Measurements from ENCODE around the gene AMMECR1. TPM values are rescaled to one million over a fixed set of nuclear protein-coding genes. Genes with fewer than 3 reads are reported as not detected.

AMMECR1 gene
- total and polyA plus RNA-seq, 2 of the 13 experiments (the other 11 are each of a cell fraction or from before 2014, with no cell fraction given) = 3.1 to 7.5 TPM

DNA sequence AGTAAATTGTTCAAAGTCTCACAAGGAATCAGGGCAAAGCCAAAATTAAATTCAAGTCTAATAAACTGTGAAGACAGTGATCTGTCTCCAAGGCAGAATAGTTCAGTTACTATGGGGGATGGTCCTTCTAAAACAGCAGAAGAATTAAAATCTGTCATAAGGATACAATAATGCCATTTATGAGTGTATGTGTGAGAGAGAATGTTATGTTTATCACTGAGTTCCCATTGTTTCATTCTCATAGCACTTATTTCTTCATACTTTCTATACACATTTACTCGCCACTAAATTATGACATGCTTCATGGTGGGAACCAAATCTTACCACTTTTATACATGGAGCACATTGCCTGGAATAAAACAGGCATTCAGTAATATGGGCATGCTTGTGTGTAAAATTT is 102.5 kb downstream of the AMMECR1 start:
- Histone ChIP-seq H3K27me3 (ENCODE audit: control insufficient read depth in 1 of 2, insufficient read depth in 2 of 2, low read length in 2 of 2) (no peaks in the 10 kb centered on the region), H3K9me3 (ENCODE audit: low read length) (no peaks in the 10 kb centered on the region), H3K4me1 (ENCODE audit: insufficient read depth, low read length) (no peaks in the 10 kb centered on the region), H3K4me2 (ENCODE audit: low read depth, low read length) (no peak overlapping the region), H3K36me3 (replicated peaks in 1 of 2; ENCODE audit: control insufficient read depth in 1 of 2, insufficient read depth in 2 of 2, low read length in 2 of 2) (no peaks in the 10 kb centered on the region), H2AFZ (ENCODE audit: low read length) (no peak overlapping the region), H3K9ac (ENCODE audit: insufficient read depth, low read depth, low read length) (no peak overlapping the region), H4K20me1 (ENCODE audit: insufficient read depth, low read length) (no peaks in the 10 kb centered on the region), H3K79me2 (ENCODE audit: insufficient read depth, low read length) (no peaks in the 10 kb centered on the region), H3K27ac (ENCODE audit: extremely low read length, insufficient read depth, low read length) (no peak overlapping the region), H3K4me3 (replicated peaks in 1 of 3; ENCODE audit: insufficient read depth in 1 of 3, low read depth in 2 of 3, low read length in 3 of 3) (no peak overlapping the region)
- DNase-seq (ENCODE audit: low spot score) (no peak), FAIRE-seq (no peak), ATAC-seq (no peak)
- TF ChIP-seq, protein P1, sequence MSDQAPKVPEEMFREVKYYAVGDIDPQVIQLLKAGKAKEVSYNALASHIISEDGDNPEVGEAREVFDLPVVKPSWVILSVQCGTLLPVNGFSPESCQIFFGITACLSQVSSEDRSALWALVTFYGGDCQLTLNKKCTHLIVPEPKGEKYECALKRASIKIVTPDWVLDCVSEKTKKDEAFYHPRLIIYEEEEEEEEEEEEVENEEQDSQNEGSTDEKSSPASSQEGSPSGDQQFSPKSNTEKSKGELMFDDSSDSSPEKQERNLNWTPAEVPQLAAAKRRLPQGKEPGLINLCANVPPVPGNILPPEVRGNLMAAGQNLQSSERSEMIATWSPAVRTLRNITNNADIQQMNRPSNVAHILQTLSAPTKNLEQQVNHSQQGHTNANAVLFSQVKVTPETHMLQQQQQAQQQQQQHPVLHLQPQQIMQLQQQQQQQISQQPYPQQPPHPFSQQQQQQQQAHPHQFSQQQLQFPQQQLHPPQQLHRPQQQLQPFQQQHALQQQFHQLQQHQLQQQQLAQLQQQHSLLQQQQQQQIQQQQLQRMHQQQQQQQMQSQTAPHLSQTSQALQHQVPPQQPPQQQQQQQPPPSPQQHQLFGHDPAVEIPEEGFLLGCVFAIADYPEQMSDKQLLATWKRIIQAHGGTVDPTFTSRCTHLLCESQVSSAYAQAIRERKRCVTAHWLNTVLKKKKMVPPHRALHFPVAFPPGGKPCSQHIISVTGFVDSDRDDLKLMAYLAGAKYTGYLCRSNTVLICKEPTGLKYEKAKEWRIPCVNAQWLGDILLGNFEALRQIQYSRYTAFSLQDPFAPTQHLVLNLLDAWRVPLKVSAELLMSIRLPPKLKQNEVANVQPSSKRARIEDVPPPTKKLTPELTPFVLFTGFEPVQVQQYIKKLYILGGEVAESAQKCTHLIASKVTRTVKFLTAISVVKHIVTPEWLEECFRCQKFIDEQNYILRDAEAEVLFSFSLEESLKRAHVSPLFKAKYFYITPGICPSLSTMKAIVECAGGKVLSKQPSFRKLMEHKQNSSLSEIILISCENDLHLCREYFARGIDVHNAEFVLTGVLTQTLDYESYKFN (CRISPR knock-in tag; conservative IDR thresholded peaks at IDR 0.05) = no peak
- TF ChIP-seq NFATC3 (CRISPR knock-in tag; IDR thresholded peaks at IDR 0.05) (no peak), SIX1 (CRISPR knock-in tag; IDR thresholded peaks at IDR 0.05; ENCODE audit: borderline replicate concordance) (no peak), ZNF713 (CRISPR knock-in tag; IDR thresholded peaks at IDR 0.05) (no peak)
- TF ChIP-seq, protein P2, sequence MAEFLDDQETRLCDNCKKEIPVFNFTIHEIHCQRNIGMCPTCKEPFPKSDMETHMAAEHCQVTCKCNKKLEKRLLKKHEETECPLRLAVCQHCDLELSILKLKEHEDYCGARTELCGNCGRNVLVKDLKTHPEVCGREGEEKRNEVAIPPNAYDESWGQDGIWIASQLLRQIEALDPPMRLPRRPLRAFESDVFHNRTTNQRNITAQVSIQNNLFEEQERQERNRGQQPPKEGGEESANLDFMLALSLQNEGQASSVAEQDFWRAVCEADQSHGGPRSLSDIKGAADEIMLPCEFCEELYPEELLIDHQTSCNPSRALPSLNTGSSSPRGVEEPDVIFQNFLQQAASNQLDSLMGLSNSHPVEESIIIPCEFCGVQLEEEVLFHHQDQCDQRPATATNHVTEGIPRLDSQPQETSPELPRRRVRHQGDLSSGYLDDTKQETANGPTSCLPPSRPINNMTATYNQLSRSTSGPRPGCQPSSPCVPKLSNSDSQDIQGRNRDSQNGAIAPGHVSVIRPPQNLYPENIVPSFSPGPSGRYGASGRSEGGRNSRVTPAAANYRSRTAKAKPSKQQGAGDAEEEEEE (CRISPR knock-in tag; IDR thresholded peaks at IDR 0.05; ENCODE audit: borderline replicate concordance) = no peak
- intact Hi-C loops (cut with micrococcal nuclease; ENCODE audit: unreplicated experiment) (no loop called here), in situ Hi-C loops (cut with HindIII; ENCODE audit: extremely low pct_ligation_motif_present, low pct_unique_long_range_greater_than_20kb) (no loop called here)
- ChIA-PET CTCF (ENCODE audit: low intra/inter-chr PET ratio, low total read pairs) (no interaction called here), POLR2A (no interaction called here)
- 100% methylated on average over 1 of the region's 1 CpG for WGBS (ENCODE audit: low lambda C conversion rate)
- BruUV-seq (replicated peaks) = no TSS peak

Measured in HepG2 (cell line).